H9 (cell line): ENCODE data around the gene RFNG. TPM values are rescaled to one million over a fixed set of nuclear protein-coding genes. Genes with fewer than 3 reads are reported as not detected.
A peak's percentile ranks its signal among the peaks of the same experiment; 100 is the strongest.

ENCODE experiments used
- DNase-seq: peaks from one replicate; pipeline ENCODE4 v3.0.0-alpha.2; 2017
- H2AFZ ChIP-seq: one replicate; pipeline ENCODE4 v1.6.1; 2013; ENCODE audit warnings: mild to moderate bottlenecking, low read length, control low read depth, moderate library complexity
- H2AK5ac ChIP-seq: 2 replicates; pipeline ENCODE4 v1.6.1; 2013; ENCODE audit warnings: low read length, control low read depth, mixed read lengths; ENCODE audit not compliant: insufficient read length
- H2BK120ac ChIP-seq: one replicate; pipeline ENCODE4 v1.6.1; 2013; ENCODE audit warnings: low read depth, mild to moderate bottlenecking, low read length, control low read depth, inconsistent platforms; ENCODE audit not compliant: poor library complexity, severe bottlenecking
- H2BK12ac ChIP-seq: 2 replicates; pipeline ENCODE4 v1.6.1; 2013; ENCODE audit warnings: low read length, control low read depth, mixed read lengths, low read depth; ENCODE audit not compliant: insufficient read length
- H2BK15ac ChIP-seq: 2 replicates; pipeline ENCODE4 v1.6.1; 2013; ENCODE audit warnings: low read depth, low read length, control low read depth
- H2BK20ac ChIP-seq: one replicate; pipeline ENCODE4 v1.6.1; 2013; ENCODE audit warnings: low read depth, mild to moderate bottlenecking, low read length, control low read depth, inconsistent platforms; ENCODE audit not compliant: poor library complexity, severe bottlenecking
- H2BK5ac ChIP-seq: 2 replicates; pipeline ENCODE4 v1.6.1; 2013; ENCODE audit warnings: low read length, control low read depth, mixed read lengths; ENCODE audit not compliant: insufficient read length
- H3K14ac ChIP-seq: 2 replicates; pipeline ENCODE4 v1.6.1; 2013; ENCODE audit warnings: low read length, control low read depth; ENCODE audit not compliant: insufficient read depth
- H3K18ac ChIP-seq: 2 replicates; pipeline ENCODE4 v1.6.1; 2013; ENCODE audit warnings: low read depth, mild to moderate bottlenecking, mixed read lengths, low read length, control low read depth; ENCODE audit not compliant: insufficient read length
- H3K23ac ChIP-seq: 2 replicates; pipeline ENCODE4 v1.6.1; 2013; ENCODE audit warnings: low read length, control low read depth, mixed read lengths, low read depth; ENCODE audit not compliant: insufficient read length
- H3K23me2 ChIP-seq: 2 replicates; pipeline ENCODE4 v1.6.1; 2013; ENCODE audit warnings: low read depth, mild to moderate bottlenecking, mixed read lengths, low read length, control low read depth; ENCODE audit not compliant: insufficient read length, poor library complexity, severe bottlenecking
- H3K27ac ChIP-seq: 2 replicates; pipeline ENCODE4 v1.5.1; 2013; ENCODE audit warnings: low read length, control low read depth, mixed read lengths, low read depth; ENCODE audit not compliant: insufficient read length
- H3K27me3 ChIP-seq: 2 replicates; pipeline ENCODE4 v1.6.1; 2013; ENCODE audit warnings: low read length, control low read depth, inconsistent platforms; ENCODE audit not compliant: insufficient read depth
- H3K4ac ChIP-seq: 2 replicates; pipeline ENCODE4 v1.6.1; 2013; ENCODE audit warnings: low read depth, mild to moderate bottlenecking, control low read depth, inconsistent platforms, low read length, moderate library complexity
- H3K4me1 ChIP-seq: 2 replicates; pipeline ENCODE4 v1.6.1; 2013; ENCODE audit warnings: low read length, control low read depth, inconsistent platforms; ENCODE audit not compliant: insufficient read depth
- H3K4me2 ChIP-seq: 2 replicates; pipeline ENCODE4 v1.6.1; 2013; ENCODE audit warnings: low read length, control low read depth, mixed read lengths; ENCODE audit not compliant: insufficient read length, insufficient read depth
- H3K56ac ChIP-seq: 2 replicates; pipeline ENCODE4 v1.6.1; 2013; ENCODE audit warnings: low read depth, mild to moderate bottlenecking, mixed read lengths, low read length, control low read depth; ENCODE audit not compliant: insufficient read length
- H3K79me1 ChIP-seq: 2 replicates; pipeline ENCODE4 v1.6.1; 2013; ENCODE audit warnings: low read depth, mild to moderate bottlenecking, moderate library complexity, low read length, control low read depth, inconsistent platforms; ENCODE audit not compliant: insufficient read depth, poor library complexity, severe bottlenecking
- H3K79me2 ChIP-seq: 2 replicates; pipeline ENCODE4 v1.6.1; 2013; ENCODE audit warnings: low read length, control low read depth, inconsistent platforms; ENCODE audit not compliant: insufficient read depth
- H3K9ac ChIP-seq: 2 replicates; pipeline ENCODE4 v1.6.1; 2013; ENCODE audit warnings: low read length, control low read depth, mixed read lengths; ENCODE audit not compliant: insufficient read length; ENCODE audit errors: extremely low read depth
- H3K9me3 ChIP-seq: one replicate; pipeline ENCODE4 v1.6.1; 2013; ENCODE audit warnings: low read depth, low read length, inconsistent platforms; ENCODE audit not compliant: control insufficient read depth
- H3T11ph ChIP-seq: one replicate; pipeline ENCODE4 v1.6.1; 2013; ENCODE audit warnings: mild to moderate bottlenecking, low read length, control low read depth, inconsistent platforms
- H4K20me1 ChIP-seq: one replicate; pipeline ENCODE4 v1.6.1; 2013; ENCODE audit not compliant: control insufficient read depth, insufficient read length, insufficient read depth
- H4K5ac ChIP-seq: 2 replicates; pipeline ENCODE4 v1.6.1; 2013; ENCODE audit warnings: low read depth, mild to moderate bottlenecking, mixed read lengths, low read length, control low read depth; ENCODE audit not compliant: insufficient read length
- H4K8ac ChIP-seq: replicated peaks from 2 replicates; pipeline ENCODE4 v1.6.1; 2013; ENCODE audit warnings: low read length, control low read depth, mixed read lengths, low read depth; ENCODE audit not compliant: insufficient read length
- H4K91ac ChIP-seq: 2 replicates; pipeline ENCODE4 v1.6.1; 2013; ENCODE audit warnings: low read depth, mild to moderate bottlenecking, moderate library complexity, mixed read lengths, low read length, control low read depth; ENCODE audit not compliant: insufficient read length
- H3K27ac Mint-ChIP-seq, 3 experiments: 2 replicates in 2 of 3; 3 replicates in 1 of 3; pipeline ENCODE4 v1.8.0; 2020 to 2021; ENCODE audit warnings: mixed read lengths in 3 of 3, mild to moderate bottlenecking in 1 of 3, moderate library complexity in 1 of 3
- H3K27me3 Mint-ChIP-seq: 2 replicates; pipeline ENCODE4 v1.8.0; 2021; ENCODE audit warnings: low read depth, mild to moderate bottlenecking, moderate library complexity, mixed read lengths
- H3K36me3 Mint-ChIP-seq, 3 experiments: 2 replicates in 2 of 3; 3 replicates in 1 of 3; pipeline ENCODE4 v1.8.0; 2020 to 2021; ENCODE audit warnings: low read depth in 3 of 3, mixed read lengths in 3 of 3; ENCODE audit not compliant: insufficient read depth in 1 of 3
- H3K4me1 Mint-ChIP-seq, 2 experiments: 2 replicates each; pipeline ENCODE4 v1.8.0; 2020; ENCODE audit warnings: mixed read lengths in 2 of 2
- H3K4me3 Mint-ChIP-seq, 2 experiments: 2 replicates in 1 of 2; 3 replicates in 1 of 2; pipeline ENCODE4 v1.8.0; 2020 to 2021; ENCODE audit warnings: mild to moderate bottlenecking in 2 of 2, mixed read lengths in 2 of 2, moderate library complexity in 1 of 2
- H3K9me3 Mint-ChIP-seq, 2 experiments: 2 replicates in 1 of 2; 3 replicates in 1 of 2; pipeline ENCODE4 v1.8.0; 2020; ENCODE audit warnings: mild to moderate bottlenecking in 2 of 2, mixed read lengths in 2 of 2, moderate library complexity in 1 of 2
- CTCF ChIP-seq: fragments of 200-600 bp; sonication (generic); conservative IDR thresholded peaks from 3 replicates; pipeline ENCODE4 v1.8.0; 2021; ENCODE audit warnings: antibody characterized with exemption, mild to moderate bottlenecking
- WGBS: extraction: QIAGEN DNeasy Blood & Tissue Kit; methylation state at CpG from one replicate; pipeline ENCODE4 v1.1.7; 2013; ENCODE audit warnings: missing lambda C conversion rate, low lambda C conversion rate, mixed read lengths; ENCODE audit not compliant: insufficient read length; ENCODE audit errors: extremely low coverage; 5-methylcytosine and 5-hydroxymethylcytosine counted together
- total RNA-seq: library from RNA; stranded (reverse); gene quantifications from 2 replicates; pipeline ENCODE4 v1.2.1, GENCODE V29; 2021

Gene RFNG
- total RNA-seq, 1 experiment from 2014 or later: 34.0 TPM

- Histone ChIP-seq H3K18ac (no peak overlapping the region), H4K5ac (no peak overlapping the region), H2BK15ac (no peak overlapping the region), H3T11ph (no peak overlapping the region), H3K27ac (no peak overlapping the region), H4K8ac (no peak overlapping the region), H2BK5ac (no peak overlapping the region), H3K56ac (no peak overlapping the region), H3K4me1 (no peaks in the 10 kb centered on the region), H3K14ac (no peak overlapping the region), H3K27me3 (no peaks in the 10 kb centered on the region), H3K79me1 (peaks cover 5% of the 10 kb centered on the region), H3K23me2 (peaks cover 5% of the 10 kb centered on the region), H3K9me3 (no peaks in the 10 kb centered on the region), H3K4ac (no peak overlapping the region), H3K23ac (no peak overlapping the region), H4K91ac (no peak overlapping the region), H2BK20ac (no peak overlapping the region), H3K4me2 (peak overlapping the region; percentile 89), H2BK12ac (no peak overlapping the region), H3K9ac (no peak overlapping the region), H2BK120ac (no peak overlapping the region), H3K79me2 (no peaks in the 10 kb centered on the region), H4K20me1 (no peaks in the 10 kb centered on the region), H2AK5ac (no peak overlapping the region), H2AFZ (no peak overlapping the region)
- peaks cover 7 to 16% of the 10 kb centered on the region in 2 experiments for H3K4me1 Mint-ChIP-seq
- H3K27me3 Mint-ChIP-seq: no peaks in the 10 kb centered on the region; the same call in 1 of the 2 replicates
- peaks cover 0 to 2% of the 10 kb centered on the region in 2 experiments; a peak in 1 of 5 replicates for H3K9me3 Mint-ChIP-seq
- peak; percentile 74 for DNase-seq
- peaks cover 3 to 12% (median 5%) of the 10 kb centered on the region in 3 experiments; a peak in 5 of 7 replicates for H3K36me3 Mint-ChIP-seq
- peak overlapping the region; percentile 79 to 88 for H3K4me3 Mint-ChIP-seq
- WGBS: no CpG with 5 or more reads among the region's 25 CpGs
- peak; percentile 52; the same call in 2 of the 3 replicates for TF ChIP-seq CTCF
- no peak overlapping the region for H3K27ac Mint-ChIP-seq
Observed at GRCh38 chr17:82021107-82021899, 30.3 kb downstream of the RFNG start.
